ENCODE measurements around the gene CFAP73. TPM values are rescaled to one million over a fixed set of nuclear protein-coding genes. Genes with fewer than 3 reads are reported as not detected.
A peak's percentile ranks its signal among the peaks of the same experiment; 100 is the strongest.

Gene CFAP73
- total RNA-seq, 2 experiments from 2014 or later = 0.37 to 0.42 TPM

- ChIA-PET CTCF (interaction anchor here (1.4 kb wide), 1 partner anchor 10 kb away, joined by 3 read pairs; no protein-coding TSS in a partner anchor), POLR2A (no interaction called here)
- H3K4me3 Mint-ChIP-seq = no peak overlapping the region
- no peak overlapping the region for H3K27ac Mint-ChIP-seq
- H3K9me3 Mint-ChIP-seq = no peaks in the 10 kb centered on the region
- H3K36me3 Mint-ChIP-seq (ENCODE audit: low read depth) = no peaks in the 10 kb centered on the region
- no peak for DNase-seq
- H3K27me3 Mint-ChIP-seq = no peaks in the 10 kb centered on the region
- peaks cover 10% of the 10 kb centered on the region for H3K4me1 Mint-ChIP-seq
Observed at GRCh38 chr12:113129664-113130456, 19.7 kb upstream of the CFAP73 start.

GRCh38 chr12:113130457-113131135, 18.9 kb upstream of the CFAP73 start:
- Mint-ChIP-seq H3K36me3 (ENCODE audit: low read depth) (no peaks in the 10 kb centered on the region), H3K27me3 (no peaks in the 10 kb centered on the region), H3K9me3 (no peaks in the 10 kb centered on the region), H3K27ac (no peak overlapping the region), H3K4me3 (no peak overlapping the region), H3K4me1 (peaks cover 15% of the 10 kb centered on the region)
- DNase-seq = no peak
- POLR2A ChIA-PET = interaction anchor here (0.6 kb wide), 1 partner anchor 42 kb away, joined by 3 read pairs; no protein-coding TSS in a partner anchor
- CTCF ChIA-PET = interaction anchor here (1.0 to 1.4 kb wide), 2 partner anchors 9 to 25 kb away, joined by 3 to 4 read pairs; no protein-coding TSS in a partner anchor

GRCh38 chr12:113131556-113131955, 18.0 kb upstream of the CFAP73 start:
- DNase-seq = no peak
- no peaks in the 10 kb centered on the region for H3K27me3 Mint-ChIP-seq
- no peaks in the 10 kb centered on the region for H3K9me3 Mint-ChIP-seq
- H3K4me1 Mint-ChIP-seq = peaks cover 23% of the 10 kb centered on the region
- H3K27ac Mint-ChIP-seq = no peak overlapping the region
- no peak overlapping the region for H3K4me3 Mint-ChIP-seq
- ChIA-PET CTCF (interaction anchor here (1.0 to 1.4 kb wide), 3 partner anchors 8 to 24 kb away, joined by 3 to 4 read pairs (median 4); no protein-coding TSS in a partner anchor), POLR2A (interaction anchor here (0.6 kb wide), 1 partner anchor 41 kb away, joined by 3 read pairs; no protein-coding TSS in a partner anchor)
- no peaks in the 10 kb centered on the region for H3K36me3 Mint-ChIP-seq (ENCODE audit: low read depth)

GRCh38 chr12:113133036-113133435, 16.5 kb upstream of the CFAP73 start:
- Mint-ChIP-seq H3K4me3 (no peak overlapping the region), H3K27ac (no peak overlapping the region), H3K9me3 (no peaks in the 10 kb centered on the region), H3K27me3 (peaks cover 4% of the 10 kb centered on the region), H3K36me3 (ENCODE audit: low read depth) (no peaks in the 10 kb centered on the region), H3K4me1 (peaks cover 27% of the 10 kb centered on the region)
- ChIA-PET CTCF (interaction anchor here (1.3 kb wide), 1 partner anchor 11 kb away, joined by 3 read pairs; no protein-coding TSS in a partner anchor), POLR2A (no interaction called here)
- DNase-seq = no peak

- no peak overlapping the region for H3K4me3 Mint-ChIP-seq
- H3K36me3 Mint-ChIP-seq (ENCODE audit: low read depth) = no peaks in the 10 kb centered on the region
- peaks cover 4% of the 10 kb centered on the region for H3K27me3 Mint-ChIP-seq
- ChIA-PET POLR2A (no interaction called here), CTCF (interaction anchor here (3.8 kb wide), 1 partner anchor 21 kb away, joined by 22 read pairs; no protein-coding TSS in a partner anchor)
- H3K4me1 Mint-ChIP-seq = peaks cover 24% of the 10 kb centered on the region
- DNase-seq = no peak
- no peaks in the 10 kb centered on the region for H3K9me3 Mint-ChIP-seq
- H3K27ac Mint-ChIP-seq = no peak overlapping the region
Observed at GRCh38 chr12:113133666-113134065, 15.9 kb upstream of the CFAP73 start.

GRCh38 chr12:113134071-113134470, 15.5 kb upstream of the CFAP73 start:
- no peaks in the 10 kb centered on the region for H3K9me3 Mint-ChIP-seq
- ChIA-PET CTCF (interaction anchor here (0.7 to 3.8 kb wide), 2 partner anchors 14 to 20 kb away, joined by 4 to 22 read pairs; no protein-coding TSS in a partner anchor), POLR2A (interaction anchor here (0.6 kb wide), 1 partner anchor 288 kb away, joined by 3 read pairs; the partner anchor contains the start of gene SDSL)
- peaks cover 4% of the 10 kb centered on the region for H3K27me3 Mint-ChIP-seq
- H3K36me3 Mint-ChIP-seq (ENCODE audit: low read depth) = no peaks in the 10 kb centered on the region
- peaks cover 23% of the 10 kb centered on the region for H3K4me1 Mint-ChIP-seq
- no peak overlapping the region for H3K27ac Mint-ChIP-seq
- H3K4me3 Mint-ChIP-seq = no peak overlapping the region
- DNase-seq = no peak

GRCh38 chr12:113134521-113134951, 15.0 kb upstream of the CFAP73 start:
- Mint-ChIP-seq H3K27ac (no peak overlapping the region), H3K4me1 (peaks cover 20% of the 10 kb centered on the region), H3K4me3 (peak overlapping the region; percentile 47), H3K27me3 (peaks cover 4% of the 10 kb centered on the region), H3K36me3 (ENCODE audit: low read depth) (no peaks in the 10 kb centered on the region), H3K9me3 (no peaks in the 10 kb centered on the region)
- ChIA-PET POLR2A (interaction anchor here (0.6 kb wide), 1 partner anchor 288 kb away, joined by 3 read pairs; the partner anchor contains the start of gene SDSL), CTCF (interaction anchor here (0.7 to 3.8 kb wide), 4 partner anchors 14 to 40 kb away, joined by 3 to 22 read pairs (median 4); no protein-coding TSS in a partner anchor)
- DNase-seq = no peak

- CTCF ChIA-PET = interaction anchor here (1.0 to 3.8 kb wide), 4 partner anchors 15 to 39 kb away, joined by 3 to 22 read pairs (median 4); partner anchors contain the start of gene CFAP73
- Mint-ChIP-seq H3K4me1 (peaks cover 18% of the 10 kb centered on the region), H3K36me3 (ENCODE audit: low read depth) (no peaks in the 10 kb centered on the region), H3K27me3 (peaks cover 4% of the 10 kb centered on the region), H3K9me3 (no peaks in the 10 kb centered on the region), H3K4me3 (peak within 1 kb of the TSS; percentile 68), H3K27ac (peak within 1 kb of the TSS; percentile 73)
- POLR2A ChIA-PET = no interaction called here
- DNase-seq = peak; percentile 67
Observed at GRCh38 chr12:113135178-113136127, 14.1 kb upstream of the CFAP73 start, which contains the start of gene RASAL1. RASAL1 (minus strand) TSS chr12:113135761; CDS start chr12:113135462, 299 bp downstream.

GRCh38 chr12:113136128-113136989, 13.2 kb upstream of the CFAP73 start:
- H3K4me3 Mint-ChIP-seq = peak overlapping the region; percentile 68
- DNase-seq = peak; percentile 62
- POLR2A ChIA-PET = no interaction called here
- H3K36me3 Mint-ChIP-seq (ENCODE audit: low read depth) = no peaks in the 10 kb centered on the region
- CTCF ChIA-PET = interaction anchor here (0.7 to 3.8 kb wide), 4 partner anchors 14 to 90 kb away, joined by 3 to 22 read pairs (median 4); partner anchors contain the start of gene CFAP73
- H3K27me3 Mint-ChIP-seq = peaks cover 4% of the 10 kb centered on the region
- H3K4me1 Mint-ChIP-seq = peaks cover 19% of the 10 kb centered on the region
- H3K9me3 Mint-ChIP-seq = no peaks in the 10 kb centered on the region
- H3K27ac Mint-ChIP-seq = peak overlapping the region; percentile 73

- CTCF ChIA-PET = interaction anchor here (1.2 to 3.8 kb wide), 2 partner anchors 13 to 17 kb away, joined by 4 to 22 read pairs; partner anchors contain the start of gene CFAP73
- H3K4me3 Mint-ChIP-seq = no peak overlapping the region
- no peaks in the 10 kb centered on the region for H3K9me3 Mint-ChIP-seq
- peaks cover 4% of the 10 kb centered on the region for H3K27me3 Mint-ChIP-seq
- no peak overlapping the region for H3K27ac Mint-ChIP-seq
- no peak for DNase-seq
- peaks cover 19% of the 10 kb centered on the region for H3K4me1 Mint-ChIP-seq
- POLR2A ChIA-PET = no interaction called here
- no peaks in the 10 kb centered on the region for H3K36me3 Mint-ChIP-seq (ENCODE audit: low read depth)
Observed at GRCh38 chr12:113136990-113137511, 12.5 kb upstream of the CFAP73 start.

Measured in activated CD4-positive, alpha-beta T cell treated with anti-CD3 and anti-CD28 coated beads, Interleukin-2, amount 10 ng/mL, durations not matched to agents 7 days and 5 days (primary cell).